ENCODE data around the gene AIG1.
"Not testable (repeated sequence)": the region's sequence is repeated elsewhere in the genome, so short reads cannot be mapped to it uniquely, and the experiment has no call there.

The AIG1 gene

DNA sequence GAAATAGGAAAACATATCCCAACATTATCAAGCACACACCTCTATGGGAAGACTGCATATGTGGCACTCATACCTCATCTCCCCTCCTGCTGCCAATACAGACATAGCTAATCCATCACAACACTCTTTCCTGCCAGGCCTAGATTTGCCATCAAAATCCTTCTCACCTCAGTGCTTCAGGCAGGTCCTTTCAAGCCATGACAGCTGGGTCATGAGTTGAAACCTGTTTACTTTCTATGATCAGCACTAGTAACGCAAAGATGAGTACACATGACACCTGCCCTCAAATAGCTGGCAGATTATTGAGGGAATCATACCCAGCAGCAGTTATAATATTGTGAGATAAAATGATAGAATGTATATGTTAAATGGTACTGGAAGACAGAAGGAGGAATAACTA, 183.1 kb downstream of the AIG1 start:
- DNase-seq, result no peak

DNA sequence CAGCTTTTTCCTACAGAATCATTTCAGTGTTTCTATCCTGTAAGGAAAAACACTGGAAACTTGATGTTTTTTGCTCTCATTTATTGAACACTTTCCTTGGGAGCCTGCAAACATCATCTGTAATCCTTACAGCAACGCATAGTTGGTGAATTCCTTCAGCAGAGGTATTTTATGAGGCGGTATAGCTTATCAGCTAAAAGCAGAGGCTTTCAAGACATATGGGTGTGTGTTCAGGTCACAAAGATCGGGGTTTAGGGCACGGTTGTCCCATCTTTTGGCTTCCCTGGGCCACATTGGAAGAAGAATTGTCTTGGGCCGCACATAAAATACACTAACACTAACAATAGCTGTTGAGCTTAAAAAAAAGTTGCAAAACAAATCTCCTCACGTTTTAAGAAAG, 185.0 kb downstream of the AIG1 start:
- DNase-seq, result no peak

DNA sequence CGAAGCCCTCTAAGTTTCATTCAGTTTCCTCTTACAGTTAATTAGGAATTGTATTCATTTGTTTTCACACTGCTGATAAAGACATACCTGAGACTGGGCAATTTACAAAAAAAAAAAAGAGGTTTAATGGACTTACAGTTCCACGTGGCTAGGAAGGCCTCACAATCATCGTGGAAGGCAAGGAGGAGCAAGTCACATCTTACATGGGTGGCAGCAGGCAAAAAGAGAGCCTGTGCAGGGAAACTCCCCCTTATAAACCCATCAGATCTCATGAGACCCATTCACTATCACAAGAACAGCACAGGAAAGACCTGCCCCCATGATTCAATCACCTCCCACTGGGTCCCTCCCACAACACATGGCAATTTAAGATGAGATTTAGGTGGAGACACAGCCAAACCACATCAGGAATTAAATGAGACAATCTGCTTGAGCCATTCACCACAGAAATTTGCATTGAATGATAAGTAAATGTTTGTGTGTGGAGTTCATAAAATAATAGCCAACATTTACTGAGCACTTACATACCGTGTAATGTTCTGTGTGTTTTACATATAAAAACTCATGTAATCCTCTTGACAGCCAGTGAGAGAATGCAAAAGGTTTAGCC, 185.6 kb downstream of the AIG1 start:
- not testable (repeated sequence) for DNase-seq

GRCh38 chr6:143247586-143247985, 186.9 kb downstream of the AIG1 start:
- no peak for DNase-seq

GRCh38 chr6:143248359-143248758, 187.7 kb downstream of the AIG1 start:
- no peak for DNase-seq

GRCh38 chr6:143251288-143251687, 190.6 kb downstream of the AIG1 start:
- no peak for DNase-seq

GRCh38 chr6:143252961-143253360, 192.3 kb downstream of the AIG1 start:
- no peak for DNase-seq

GRCh38 chr6:143253586-143253985, 192.9 kb downstream of the AIG1 start:
- no peak for DNase-seq

- DNase-seq, result no peak
Measured at GRCh38 chr6:143258945-143259344, 198.3 kb downstream of the AIG1 start.

DNA sequence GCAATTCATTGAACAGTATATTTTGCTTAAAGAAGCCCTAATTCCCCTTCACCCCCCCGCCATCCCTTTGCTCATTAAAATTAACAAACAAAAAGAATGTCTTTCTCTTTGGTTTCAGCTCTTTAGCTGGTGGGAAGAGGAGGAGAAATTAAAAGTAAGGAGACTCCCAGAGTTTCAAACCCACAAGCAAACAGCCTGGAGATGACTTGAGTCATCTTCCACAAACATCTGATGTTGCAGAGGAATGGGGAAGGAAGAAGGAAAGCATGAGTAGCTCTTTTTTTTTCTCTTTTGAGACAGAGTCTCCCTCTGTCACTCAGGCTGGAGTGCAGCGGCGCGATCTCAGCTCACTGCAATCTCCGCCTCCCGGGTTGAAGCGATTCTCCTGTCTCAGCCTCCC, 200.2 kb downstream of the AIG1 start:
- no peak for DNase-seq

DNA sequence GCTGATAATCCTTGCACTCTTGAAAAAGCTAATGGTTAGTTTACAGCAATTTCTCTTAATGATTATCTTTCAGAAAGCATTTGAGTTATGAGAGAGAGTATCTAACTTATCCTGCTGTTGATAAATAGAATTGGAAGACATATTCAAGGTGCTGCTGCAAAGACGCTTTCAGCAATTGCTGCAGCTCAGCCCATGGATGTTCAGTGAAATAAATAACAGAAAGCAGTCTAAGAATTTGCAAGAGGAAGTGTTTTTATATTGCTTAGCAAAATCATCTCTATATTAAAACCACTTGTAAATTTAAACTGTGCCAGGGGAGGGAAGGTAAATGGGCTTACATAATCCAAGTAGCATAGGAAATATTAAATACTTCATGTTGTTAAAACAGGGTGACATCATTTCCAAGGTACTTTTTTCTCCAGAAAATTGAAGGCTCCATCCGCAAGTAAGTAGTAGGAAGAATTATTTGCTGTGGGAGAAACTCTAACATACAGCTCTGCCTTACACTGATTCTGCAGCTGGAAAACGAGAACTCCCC, 201.3 kb downstream of the AIG1 start:
- no peak for DNase-seq

- no peak for DNase-seq
Measured at GRCh38 chr6:143262859-143263258, 202.2 kb downstream of the AIG1 start.

GRCh38 chr6:143264379-143264778, 203.7 kb downstream of the AIG1 start:
- no peak for DNase-seq

DNA sequence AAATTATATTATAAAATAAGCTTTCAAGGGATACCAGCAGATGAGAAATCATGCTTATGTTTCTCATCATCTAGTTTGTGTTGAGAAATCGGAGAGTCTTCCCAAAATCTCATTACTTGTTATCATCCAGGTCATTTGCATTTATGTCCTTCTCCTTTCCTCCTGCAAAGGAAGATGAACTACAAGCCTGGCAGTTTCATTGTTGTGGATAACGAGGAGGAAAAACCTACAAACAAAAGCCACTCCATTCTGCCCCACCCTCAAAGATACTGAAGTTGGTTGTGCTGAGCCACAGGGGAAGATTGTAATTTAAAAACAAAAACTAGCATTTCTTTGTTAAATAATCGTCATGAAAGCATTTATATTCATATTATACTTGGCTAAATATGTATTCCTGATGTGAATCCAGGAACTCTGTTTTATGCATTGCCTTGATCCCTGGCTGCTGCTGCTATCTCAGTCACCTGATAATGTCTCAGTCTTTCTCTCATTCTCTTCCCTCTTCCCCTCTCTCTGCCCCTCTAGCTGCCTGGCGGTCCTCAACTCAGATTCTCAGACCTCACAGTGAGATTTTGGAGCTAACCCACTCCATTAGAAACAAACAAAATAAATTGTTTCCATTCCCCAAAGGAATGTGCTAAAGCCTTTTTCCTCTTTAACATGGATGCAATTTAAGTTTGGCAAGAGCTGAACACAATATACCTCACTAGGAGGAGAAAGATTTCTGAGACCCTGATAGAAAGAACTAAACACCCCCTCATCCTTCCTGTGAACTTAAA, 204.5 kb downstream of the AIG1 start:
- DNase-seq, result no peak

GRCh38 chr6:143267760-143268159, 207.1 kb downstream of the AIG1 start:
- DNase-seq, result no peak

- DNase-seq, result no peak
Measured at GRCh38 chr6:143268439-143268838, 207.8 kb downstream of the AIG1 start.

GRCh38 chr6:143270026-143270425, 209.3 kb downstream of the AIG1 start:
- no peak for DNase-seq

- DNase-seq, result no peak
Measured at GRCh38 chr6:143271024-143271423, 210.3 kb downstream of the AIG1 start.

GRCh38 chr6:143276436-143276835, 215.7 kb downstream of the AIG1 start:
- DNase-seq, result no peak

- DNase-seq, result no peak
Measured at GRCh38 chr6:143279385-143279784, 218.7 kb downstream of the AIG1 start.

DNA sequence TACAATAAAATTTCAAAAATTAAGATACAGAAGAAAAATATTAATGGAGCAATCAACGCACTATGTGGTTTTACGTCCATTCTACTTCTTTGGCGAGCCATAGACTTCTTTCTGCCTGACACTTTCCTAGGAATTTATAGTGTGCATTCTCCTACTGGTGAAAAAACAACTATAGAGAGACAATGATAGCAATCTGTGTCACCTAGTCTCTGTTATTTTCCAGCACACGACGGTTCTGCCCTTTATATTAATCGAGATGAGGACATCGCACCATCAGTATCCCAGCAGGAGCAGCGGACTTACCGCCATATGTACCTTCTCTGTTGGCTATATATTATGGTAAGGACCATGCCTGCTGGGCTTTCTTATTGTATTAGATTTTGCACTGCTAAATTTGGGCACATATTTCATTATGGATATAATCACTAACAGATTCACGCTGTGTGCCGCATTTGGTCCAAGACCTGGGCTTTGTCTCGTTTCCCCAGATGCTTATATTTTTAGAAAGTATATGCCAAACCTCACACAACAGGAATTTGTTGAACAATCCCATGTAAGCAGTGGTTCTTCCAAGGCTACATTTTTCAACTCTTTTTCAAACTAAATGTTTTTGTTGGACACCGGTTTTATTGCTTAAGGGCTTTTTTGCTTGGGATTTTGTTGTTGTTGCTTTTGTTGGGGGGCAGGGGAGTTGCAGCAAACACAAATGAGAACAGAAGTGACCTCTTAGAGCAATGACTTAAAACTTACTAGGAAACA, 223.4 kb downstream of the AIG1 start:
- DNase-seq, result no peak

DNA sequence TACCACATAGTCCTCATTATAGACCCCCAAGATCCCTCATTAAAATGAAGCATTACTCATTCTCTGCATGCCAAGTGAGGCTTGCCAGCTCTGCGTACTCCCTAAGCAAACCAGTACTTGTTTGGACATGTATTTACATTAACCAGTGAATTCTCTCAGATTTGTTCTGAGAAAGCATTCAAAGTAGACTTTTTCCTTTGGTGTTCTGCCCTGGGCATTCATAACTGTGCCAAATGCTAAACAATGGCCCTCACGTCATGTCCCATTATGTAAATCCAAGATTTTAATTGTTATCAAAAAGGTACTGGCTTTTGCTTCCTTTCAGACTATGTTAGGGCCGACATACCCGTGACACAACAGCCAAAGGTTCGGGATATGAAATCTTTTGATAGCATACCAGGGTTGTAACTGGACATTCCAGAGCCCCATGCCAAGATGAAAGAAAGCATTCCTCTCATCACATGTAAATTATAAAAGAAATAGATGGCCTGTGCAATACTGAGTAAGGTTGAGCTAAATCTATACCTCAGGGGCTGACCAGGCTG, 225.6 kb downstream of the AIG1 start:
- no peak for DNase-seq

DNA sequence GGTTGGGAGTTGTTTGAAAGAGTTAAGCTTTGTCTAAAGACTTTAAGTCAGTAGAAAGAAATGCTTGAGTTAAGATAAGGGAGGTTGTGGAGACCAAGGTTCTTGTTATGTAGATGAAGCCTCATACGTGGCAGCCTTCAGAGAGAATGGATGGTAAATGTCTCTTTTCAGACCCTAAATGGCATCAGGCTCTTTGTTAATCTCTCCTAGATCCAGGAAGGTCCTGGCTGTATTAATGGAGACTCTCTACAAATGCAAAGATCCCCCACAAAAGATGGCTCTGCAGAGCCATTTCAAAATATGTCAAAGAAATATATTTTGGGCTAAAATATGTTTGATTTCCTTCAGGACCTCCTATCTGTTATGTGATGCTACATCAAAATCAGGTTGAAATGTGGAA, 228.2 kb downstream of the AIG1 start:
- DNase-seq, result no peak

DNA sequence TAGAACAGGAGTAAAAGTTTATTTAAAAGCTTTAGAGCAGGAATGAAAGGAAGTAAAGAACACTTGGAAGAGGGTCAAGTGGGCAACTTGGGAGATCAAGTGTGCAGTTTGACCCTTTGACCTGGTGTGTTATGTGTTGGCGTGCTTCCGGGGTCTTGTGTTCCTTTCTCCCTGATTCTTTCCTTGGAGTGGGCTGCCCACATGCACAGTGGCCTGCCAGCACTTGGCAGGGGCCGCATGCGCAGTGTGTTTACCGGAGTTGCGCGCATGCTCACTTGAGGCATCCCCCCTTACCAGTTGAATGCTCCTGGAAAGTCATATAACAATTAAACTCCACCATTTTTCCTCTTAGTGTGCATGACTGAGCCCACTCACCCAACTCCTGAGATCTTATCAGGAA, 229.5 kb downstream of the AIG1 start:
- DNase-seq, result no peak

Data from DMS153 (cell line).